ENCODE results near the gene ARHGAP26. TPM values are rescaled to one million over a fixed set of nuclear protein-coding genes. Genes with fewer than 3 reads are reported as not detected.

ARHGAP26 gene
- polyA plus RNA-seq, 1 donor (not counting 4 experiments of a cell fraction or from before 2014, with no cell fraction given), result 3.9 TPM

GRCh38 chr5:143259254-143259605 is 489.1 kb downstream of the ARHGAP26 start:
- Histone ChIP-seq H3K36me3 (ENCODE audit: control insufficient read depth in 2 of 2, extremely low read depth in 1 of 2, insufficient read depth in 2 of 2, low read length in 2 of 2) (no peaks in the 10 kb centered on the region), H3K4me2 (ENCODE audit: control insufficient read depth, extremely low read depth, insufficient read depth, low read depth, low read length) (no peak overlapping the region), H3K9ac (ENCODE audit: control insufficient read depth, extremely low read depth, insufficient read depth, low read length) (no peak overlapping the region), H4K20me1 (ENCODE audit: control insufficient read depth, extremely low read depth, insufficient read depth, low read length) (no peaks in the 10 kb centered on the region), H3K4me3 (ENCODE audit: control insufficient read depth in 2 of 3, extremely low read depth in 1 of 3, insufficient read depth in 2 of 3, low read depth in 1 of 3, low read length in 3 of 3) (no peak overlapping the region), H3K4me1 (ENCODE audit: control insufficient read depth, extremely low read depth, insufficient read depth, low read length) (peaks cover 21% of the 10 kb centered on the region), H3K9me1 (ENCODE audit: control insufficient read depth, extremely low read depth, insufficient read depth, low read length) (no peaks in the 10 kb centered on the region), H3K79me2 (ENCODE audit: control insufficient read depth, insufficient read depth, low read length) (no peaks in the 10 kb centered on the region), H3K9me3 (ENCODE audit: control insufficient read depth, low read depth, low read length) (no peaks in the 10 kb centered on the region), H2AFZ (ENCODE audit: control insufficient read depth, low read length) (no peak overlapping the region), H3K27ac (ENCODE audit: control insufficient read depth, insufficient read depth, low read length) (peak overlapping the region; percentile 37), H3K27me3 (ENCODE audit: control insufficient read depth, extremely low read depth, insufficient read depth, low read length) (no peaks in the 10 kb centered on the region)
- dilution Hi-C loops (cut with MboI; ENCODE audit: extremely low pct_ligation_motif_present, low sequenced_read_pairs), result no loop called here
- no peak for FAIRE-seq
- no peak for DNase-seq (ENCODE audit: low read depth, low spot score)
- no peak for TF ChIP-seq EZH2 (IDR thresholded peaks at IDR 0.05; ENCODE audit: low read length)
- TF ChIP-seq, protein P1, sequence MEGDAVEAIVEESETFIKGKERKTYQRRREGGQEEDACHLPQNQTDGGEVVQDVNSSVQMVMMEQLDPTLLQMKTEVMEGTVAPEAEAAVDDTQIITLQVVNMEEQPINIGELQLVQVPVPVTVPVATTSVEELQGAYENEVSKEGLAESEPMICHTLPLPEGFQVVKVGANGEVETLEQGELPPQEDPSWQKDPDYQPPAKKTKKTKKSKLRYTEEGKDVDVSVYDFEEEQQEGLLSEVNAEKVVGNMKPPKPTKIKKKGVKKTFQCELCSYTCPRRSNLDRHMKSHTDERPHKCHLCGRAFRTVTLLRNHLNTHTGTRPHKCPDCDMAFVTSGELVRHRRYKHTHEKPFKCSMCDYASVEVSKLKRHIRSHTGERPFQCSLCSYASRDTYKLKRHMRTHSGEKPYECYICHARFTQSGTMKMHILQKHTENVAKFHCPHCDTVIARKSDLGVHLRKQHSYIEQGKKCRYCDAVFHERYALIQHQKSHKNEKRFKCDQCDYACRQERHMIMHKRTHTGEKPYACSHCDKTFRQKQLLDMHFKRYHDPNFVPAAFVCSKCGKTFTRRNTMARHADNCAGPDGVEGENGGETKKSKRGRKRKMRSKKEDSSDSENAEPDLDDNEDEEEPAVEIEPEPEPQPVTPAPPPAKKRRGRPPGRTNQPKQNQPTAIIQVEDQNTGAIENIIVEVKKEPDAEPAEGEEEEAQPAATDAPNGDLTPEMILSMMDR (optimal IDR thresholded peaks at IDR 0.05 in 1 of 3, IDR thresholded peaks at IDR 0.05 in 1 of 3, conservative IDR thresholded peaks at IDR 0.05 in 1 of 3; ENCODE audit: extremely low read depth in 1 of 3, insufficient read depth in 2 of 3, low read length in 3 of 3), result no peak

DNA sequence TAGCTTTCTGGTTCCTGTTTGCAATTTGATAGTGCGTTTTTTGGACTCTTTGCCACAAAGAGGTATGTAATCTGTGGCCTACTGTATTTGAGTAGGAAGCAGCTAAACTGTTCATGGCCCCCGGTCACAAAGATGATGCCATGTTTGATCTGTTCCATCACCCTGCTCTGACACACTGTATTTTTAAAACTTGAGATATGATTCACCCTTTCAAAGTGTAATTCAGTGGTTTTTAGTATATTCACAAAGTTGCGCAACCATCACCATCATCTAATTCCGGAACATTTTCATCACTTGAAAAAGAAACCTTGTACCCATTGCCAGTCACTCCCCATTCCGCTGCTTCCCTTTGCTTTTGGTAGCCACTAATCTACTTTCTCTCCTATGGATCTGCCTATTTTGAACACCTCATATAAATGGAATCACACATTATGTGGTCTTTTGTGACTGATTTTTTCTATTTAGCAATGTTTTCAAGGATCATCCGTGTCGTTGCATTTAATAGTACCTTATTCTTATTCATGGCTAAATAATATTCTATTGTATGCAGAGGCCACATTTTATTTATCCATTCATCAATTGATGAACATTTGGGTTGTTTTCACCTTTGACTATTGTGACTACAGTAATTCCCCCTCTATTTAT is 491.7 kb downstream of the ARHGAP26 start:
- H3K9me3 ChIP-seq (ENCODE audit: control insufficient read depth, low read depth, low read length), result no peaks in the 10 kb centered on the region
- no peaks in the 10 kb centered on the region for H3K27me3 ChIP-seq (ENCODE audit: control insufficient read depth, extremely low read depth, insufficient read depth, low read length)
- dilution Hi-C loops (cut with MboI; ENCODE audit: extremely low pct_ligation_motif_present, low sequenced_read_pairs), result no loop called here
- H3K9ac ChIP-seq (ENCODE audit: control insufficient read depth, extremely low read depth, insufficient read depth, low read length), result no peak overlapping the region
- H3K4me3 ChIP-seq (ENCODE audit: control insufficient read depth in 2 of 3, extremely low read depth in 1 of 3, insufficient read depth in 2 of 3, low read depth in 1 of 3, low read length in 3 of 3), result no peak overlapping the region
- no peaks in the 10 kb centered on the region for H3K36me3 ChIP-seq (ENCODE audit: control insufficient read depth in 2 of 2, extremely low read depth in 1 of 2, insufficient read depth in 2 of 2, low read length in 2 of 2)
- H2AFZ ChIP-seq (ENCODE audit: control insufficient read depth, low read length), result no peak overlapping the region
- H3K79me2 ChIP-seq (ENCODE audit: control insufficient read depth, insufficient read depth, low read length), result no peaks in the 10 kb centered on the region
- peak; percentile 66 for DNase-seq (ENCODE audit: low read depth, low spot score)
- peak overlapping the region; percentile 23 for H3K4me2 ChIP-seq (ENCODE audit: control insufficient read depth, extremely low read depth, insufficient read depth, low read depth, low read length)
- peak overlapping the region; percentile 77 for H3K27ac ChIP-seq (ENCODE audit: control insufficient read depth, insufficient read depth, low read length)
- peak; percentile 87 for FAIRE-seq
- H3K4me1 ChIP-seq (ENCODE audit: control insufficient read depth, extremely low read depth, insufficient read depth, low read length), result peaks cover 21% of the 10 kb centered on the region
- no peak for TF ChIP-seq EZH2 (IDR thresholded peaks at IDR 0.05; ENCODE audit: low read length)
- TF ChIP-seq, protein P1 (optimal IDR thresholded peaks at IDR 0.05 in 1 of 3, IDR thresholded peaks at IDR 0.05 in 1 of 3, conservative IDR thresholded peaks at IDR 0.05 in 1 of 3; ENCODE audit: extremely low read depth in 1 of 3, insufficient read depth in 2 of 3, low read length in 3 of 3), result no peak
- H3K9me1 ChIP-seq (ENCODE audit: control insufficient read depth, extremely low read depth, insufficient read depth, low read length), result no peaks in the 10 kb centered on the region
- H4K20me1 ChIP-seq (ENCODE audit: control insufficient read depth, extremely low read depth, insufficient read depth, low read length), result no peaks in the 10 kb centered on the region

Data from keratinocyte (primary cell).